Tongue (tissue), 2 donors: ENCODE data around the gene ADCY2. TPM values are rescaled to one million over a fixed set of nuclear protein-coding genes. Genes with fewer than 3 reads are reported as not detected.

ENCODE experiments used
- DNase-seq: peaks from one replicate; pipeline ENCODE4 v3.0.0-alpha.2; 2015
- total RNA-seq: library from RNA; depleted of rRNA; stranded (reverse); fragments of >200 nt; gene quantifications from one replicate; pipeline ENCODE4 v1.2.3, GENCODE V29; 2014

Gene ADCY2
- total RNA-seq, 1 donor from 2014 or later, result 41.3 TPM

- DNase-seq, result no peak
These were observed 353.7 kb downstream of the ADCY2 start for GRCh38 chr5:7749626-7750025.

GRCh38 chr5:7751874-7752273, 355.9 kb downstream of the ADCY2 start:
- DNase-seq, result no peak

- DNase-seq, result no peak
These were observed 357.2 kb downstream of the ADCY2 start for GRCh38 chr5:7753181-7753580.

- DNase-seq, result no peak
These were observed 357.7 kb downstream of the ADCY2 start for GRCh38 chr5:7753596-7753995.

GRCh38 chr5:7754490-7754889, 358.6 kb downstream of the ADCY2 start:
- DNase-seq, result no peak

GRCh38 chr5:7754997-7755596, 359.2 kb downstream of the ADCY2 start:
- DNase-seq, result peak; percentile 66

GRCh38 chr5:7755958-7756357, 360.0 kb downstream of the ADCY2 start:
- DNase-seq, result no peak

GRCh38 chr5:7756453-7756852, 360.5 kb downstream of the ADCY2 start:
- peak; percentile 13 for DNase-seq

- peak; percentile 16 for DNase-seq
These were observed 363.4 kb downstream of the ADCY2 start for GRCh38 chr5:7759257-7759871.

GRCh38 chr5:7759951-7760580, 364.1 kb downstream of the ADCY2 start:
- DNase-seq, result no peak

- no peak for DNase-seq
These were observed 366.3 kb downstream of the ADCY2 start for GRCh38 chr5:7762267-7762666.

GRCh38 chr5:7763621-7764072, 367.7 kb downstream of the ADCY2 start:
- peak; percentile 24 for DNase-seq

- no peak for DNase-seq
These were observed 368.5 kb downstream of the ADCY2 start for GRCh38 chr5:7764452-7764851.

- no peak for DNase-seq
These were observed 374.5 kb downstream of the ADCY2 start for GRCh38 chr5:7770436-7770835.

GRCh38 chr5:7772141-7772540, 376.2 kb downstream of the ADCY2 start:
- DNase-seq, result no peak

- no peak for DNase-seq
These were observed 377.2 kb downstream of the ADCY2 start for GRCh38 chr5:7773178-7773577.

GRCh38 chr5:7776442-7776841, 380.5 kb downstream of the ADCY2 start:
- DNase-seq, result no peak

- no peak for DNase-seq
These were observed 383.4 kb downstream of the ADCY2 start for GRCh38 chr5:7779019-7780005.

- no peak for DNase-seq
These were observed 386.0 kb downstream of the ADCY2 start for GRCh38 chr5:7781899-7782298.

GRCh38 chr5:7784683-7785380, 388.9 kb downstream of the ADCY2 start:
- DNase-seq, result no peak

GRCh38 chr5:7787770-7788169, 391.8 kb downstream of the ADCY2 start:
- no peak for DNase-seq

GRCh38 chr5:7789567-7789966, 393.6 kb downstream of the ADCY2 start:
- no peak for DNase-seq
